Measurements from ENCODE around the gene PTPN5.

PTPN5 gene

GRCh38 chr11:18766015-18766414 is 25.6 kb downstream of the PTPN5 start:
- H3K27me3 Mint-ChIP-seq (ENCODE audit: low read depth), result peaks cover 12% of the 10 kb centered on the region
- TF ChIP-seq CTCF (IDR thresholded peaks at IDR 0.05; ENCODE audit: unreplicated experiment in 3 of 3), result no peak
- H3K27ac Mint-ChIP-seq, result no peak overlapping the region
- H3K4me1 Mint-ChIP-seq, result no peaks in the 10 kb centered on the region
- no peaks in the 10 kb centered on the region for H3K36me3 Mint-ChIP-seq (ENCODE audit: low read depth)
- H3K4me3 Mint-ChIP-seq, result no peak overlapping the region
- H3K9me3 Mint-ChIP-seq, result no peaks in the 10 kb centered on the region

GRCh38 chr11:18765554-18765953 is 26.0 kb downstream of the PTPN5 start:
- no peak for TF ChIP-seq CTCF (IDR thresholded peaks at IDR 0.05; ENCODE audit: unreplicated experiment in 3 of 3)

GRCh38 chr11:18761741-18762140 is 29.9 kb downstream of the PTPN5 start:
- H3K27ac Mint-ChIP-seq, result no peak overlapping the region
- peaks cover 13% of the 10 kb centered on the region for H3K27me3 Mint-ChIP-seq (ENCODE audit: low read depth)
- H3K9me3 Mint-ChIP-seq, result no peaks in the 10 kb centered on the region
- no peaks in the 10 kb centered on the region for H3K36me3 Mint-ChIP-seq (ENCODE audit: low read depth)
- peaks cover 13% of the 10 kb centered on the region for H3K4me1 Mint-ChIP-seq
- H3K4me3 Mint-ChIP-seq, result no peak overlapping the region
- TF ChIP-seq CTCF (IDR thresholded peaks at IDR 0.05; ENCODE audit: unreplicated experiment in 3 of 3), result no peak

More at GRCh38 chr11:18765554-18765953, 26.0 kb downstream of the PTPN5 start:
- H3K4me1 Mint-ChIP-seq, result no peaks in the 10 kb centered on the region
- no peaks in the 10 kb centered on the region for H3K9me3 Mint-ChIP-seq
- no peaks in the 10 kb centered on the region for H3K36me3 Mint-ChIP-seq (ENCODE audit: low read depth)
- H3K27me3 Mint-ChIP-seq (ENCODE audit: low read depth), result peaks cover 12% of the 10 kb centered on the region
- no peak overlapping the region for H3K4me3 Mint-ChIP-seq
- H3K27ac Mint-ChIP-seq, result no peak overlapping the region

- Mint-ChIP-seq H3K27ac (no peak overlapping the region), H3K27me3 (ENCODE audit: low read depth) (peaks cover 13% of the 10 kb centered on the region), H3K4me1 (peaks cover 13% of the 10 kb centered on the region), H3K36me3 (ENCODE audit: low read depth) (no peaks in the 10 kb centered on the region), H3K9me3 (no peaks in the 10 kb centered on the region), H3K4me3 (no peak overlapping the region)
- TF ChIP-seq CTCF (IDR thresholded peaks at IDR 0.05; ENCODE audit: unreplicated experiment in 3 of 3), result no peak
Measured at GRCh38 chr11:18761144-18761543, 30.5 kb downstream of the PTPN5 start.

- no peak for TF ChIP-seq CTCF (IDR thresholded peaks at IDR 0.05; ENCODE audit: unreplicated experiment in 3 of 3)
- Mint-ChIP-seq H3K4me1 (peaks cover 13% of the 10 kb centered on the region), H3K36me3 (ENCODE audit: low read depth) (no peaks in the 10 kb centered on the region), H3K27me3 (ENCODE audit: low read depth) (peaks cover 7% of the 10 kb centered on the region), H3K9me3 (no peaks in the 10 kb centered on the region), H3K27ac (peak overlapping the region in 2 of 3 experiments; percentile 16 to 49), H3K4me3 (no peak overlapping the region)
Measured at GRCh38 chr11:18757811-18758210, 33.8 kb downstream of the PTPN5 start.

GRCh38 chr11:18756889-18757288 is 34.7 kb downstream of the PTPN5 start:
- H3K27me3 Mint-ChIP-seq (ENCODE audit: low read depth), result peaks cover 11% of the 10 kb centered on the region
- no peaks in the 10 kb centered on the region for H3K9me3 Mint-ChIP-seq
- no peaks in the 10 kb centered on the region for H3K36me3 Mint-ChIP-seq (ENCODE audit: low read depth)
- H3K27ac Mint-ChIP-seq, result peak overlapping the region in 1 of 3 experiments; percentile 49
- no peak overlapping the region for H3K4me3 Mint-ChIP-seq
- peaks cover 13% of the 10 kb centered on the region for H3K4me1 Mint-ChIP-seq
- no peak for TF ChIP-seq CTCF (IDR thresholded peaks at IDR 0.05; ENCODE audit: unreplicated experiment in 3 of 3)

Data from nephron (organoid).